Measurements from ENCODE around the gene SAMD8. TPM values are rescaled to one million over a fixed set of nuclear protein-coding genes. Genes with fewer than 3 reads are reported as not detected.

SAMD8 gene
- total and polyA plus RNA-seq, 2 of the 8 experiments (the other 6 are each of a cell fraction or from before 2014, with no cell fraction given) = 11.7 to 20.9 TPM

DNA sequence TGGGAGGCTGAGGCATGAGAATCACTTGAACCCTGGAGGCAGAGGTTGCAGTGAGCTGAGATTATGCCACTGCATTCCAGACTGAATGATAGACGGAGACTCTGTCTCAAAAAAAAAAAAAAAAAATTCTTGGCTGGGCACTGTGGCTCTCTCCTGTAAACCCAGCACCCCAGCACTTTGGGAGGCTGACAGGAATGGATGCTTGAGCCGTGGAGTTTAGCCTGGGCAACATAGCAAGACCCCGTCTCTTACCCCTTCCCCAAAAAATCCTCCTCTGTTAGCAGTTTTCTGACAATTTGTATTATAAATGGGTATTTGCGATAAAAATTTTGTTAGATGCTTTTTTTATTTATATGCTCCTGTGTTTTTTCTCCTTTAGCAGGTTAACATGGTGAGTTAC lies 11.0 kb downstream of the SAMD8 start (continued):
- TF ChIP-seq CHD7 (IDR thresholded peaks at IDR 0.05; ENCODE audit: insufficient replicate concordance, low read length) = no peak
- TF ChIP-seq CHD1 (IDR thresholded peaks at IDR 0.05; ENCODE audit: low read depth, low read length) = no peak
- TF ChIP-seq NANOG (IDR thresholded peaks at IDR 0.05; ENCODE audit: insufficient read depth, low read depth, low read length, poor library complexity, severe bottlenecking) = no peak
- TF ChIP-seq SIRT6 (IDR thresholded peaks at IDR 0.05; ENCODE audit: low read length) = no peak
- TF ChIP-seq SAP30 (IDR thresholded peaks at IDR 0.05; ENCODE audit: insufficient read depth, insufficient replicate concordance, low read length) = no peak
- TF ChIP-seq HDAC6 (IDR thresholded peaks at IDR 0.05; ENCODE audit: low read depth, low read length) = no peak
- no peak for TF ChIP-seq POU5F1 (IDR thresholded peaks at IDR 0.05; ENCODE audit: low read depth, low read length)
- no peak for TF ChIP-seq MAX (IDR thresholded peaks at IDR 0.05)

All from H1 (cell line).